Chondrocyte (in vitro differentiated cells): ENCODE results near the gene BLVRA. TPM values are rescaled to one million over a fixed set of nuclear protein-coding genes. Genes with fewer than 3 reads are reported as not detected.

Experiments
- DNase-seq: peaks from one replicate; pipeline ENCODE4 v3.0.0; 2021; ENCODE audit warnings: mixed read lengths, low spot score
- H3K27ac Mint-ChIP-seq: one replicate; pipeline ENCODE4 v1.8.0; 2021; ENCODE audit warnings: mild to moderate bottlenecking, moderate library complexity, mixed read lengths; ENCODE audit not compliant: unreplicated experiment
- H3K27me3 Mint-ChIP-seq: 2 replicates; pipeline ENCODE4 v1.8.0; 2021; ENCODE audit warnings: low read depth, mixed read lengths
- H3K36me3 Mint-ChIP-seq: 2 replicates; pipeline ENCODE4 v1.8.0; 2021; ENCODE audit warnings: low read depth, mixed read lengths
- H3K4me1 Mint-ChIP-seq: 2 replicates; pipeline ENCODE4 v1.8.0; 2021; ENCODE audit warnings: low read depth, mild to moderate bottlenecking, mixed read lengths
- H3K4me3 Mint-ChIP-seq: one replicate; pipeline ENCODE4 v1.8.0; 2021; ENCODE audit warnings: mild to moderate bottlenecking, moderate library complexity, mixed read lengths; ENCODE audit not compliant: unreplicated experiment
- H3K9me3 Mint-ChIP-seq: 2 replicates; pipeline ENCODE4 v1.8.0; 2021; ENCODE audit warnings: low read depth, mixed read lengths
- CTCF ChIP-seq: fragments of 200-600 bp; sonication (generic); IDR thresholded peaks from 2 replicates; pipeline ENCODE4 v1.5.0; 2021; ENCODE audit warnings: antibody characterized with exemption, mild to moderate bottlenecking, moderate library complexity
- total RNA-seq: library from RNA; stranded (reverse); gene quantifications from 3 replicates; pipeline ENCODE4 v1.2.1, GENCODE V29; 2021

The BLVRA gene
- total RNA-seq, 1 donor from 2014 or later: 48.9 TPM

- H3K27me3 Mint-ChIP-seq: peaks cover 15% of the 10 kb centered on the region
Measured at GRCh38 chr7:43737467-43738127, 20.9 kb upstream of the BLVRA start.

GRCh38 chr7:43742692-43743091, 15.8 kb upstream of the BLVRA start:
- Mint-ChIP-seq H3K27me3 (peaks cover 11% of the 10 kb centered on the region), H3K9me3 (no peaks in the 10 kb centered on the region), H3K4me1 (no peaks in the 10 kb centered on the region)

More at GRCh38 chr7:43737467-43738127, 20.9 kb upstream of the BLVRA start:
- H3K4me3 Mint-ChIP-seq: no peak overlapping the region
- H3K9me3 Mint-ChIP-seq: no peaks in the 10 kb centered on the region
- DNase-seq: no peak
- no peak overlapping the region for H3K27ac Mint-ChIP-seq
- H3K36me3 Mint-ChIP-seq: no peaks in the 10 kb centered on the region
- no peaks in the 10 kb centered on the region for H3K4me1 Mint-ChIP-seq
- no peak for TF ChIP-seq CTCF

GRCh38 chr7:43747328-43748105, 11.0 kb upstream of the BLVRA start:
- no peaks in the 10 kb centered on the region for H3K9me3 Mint-ChIP-seq
- no peak for DNase-seq
- TF ChIP-seq CTCF: no peak

More at GRCh38 chr7:43742692-43743091, 15.8 kb upstream of the BLVRA start:
- Mint-ChIP-seq H3K27ac (no peak overlapping the region), H3K4me3 (no peak overlapping the region), H3K36me3 (no peaks in the 10 kb centered on the region)
- TF ChIP-seq CTCF: no peak
- DNase-seq: no peak

GRCh38 chr7:43749383-43749940, 9.0 kb upstream of the BLVRA start:
- H3K27me3 Mint-ChIP-seq: peaks cover 19% of the 10 kb centered on the region
- peaks cover 2% of the 10 kb centered on the region for H3K36me3 Mint-ChIP-seq
- no peak for DNase-seq
- H3K27ac Mint-ChIP-seq: no peak overlapping the region
- H3K9me3 Mint-ChIP-seq: no peaks in the 10 kb centered on the region
- TF ChIP-seq CTCF: no peak
- H3K4me1 Mint-ChIP-seq: no peaks in the 10 kb centered on the region
- no peak overlapping the region for H3K4me3 Mint-ChIP-seq

More at GRCh38 chr7:43747328-43748105, 11.0 kb upstream of the BLVRA start:
- H3K27me3 Mint-ChIP-seq: peaks cover 16% of the 10 kb centered on the region
- H3K36me3 Mint-ChIP-seq: no peaks in the 10 kb centered on the region
- H3K4me3 Mint-ChIP-seq: no peak overlapping the region
- no peaks in the 10 kb centered on the region for H3K4me1 Mint-ChIP-seq
- H3K27ac Mint-ChIP-seq: no peak overlapping the region
